Endothelial cell of umbilical vein (primary cell): ENCODE measurements around the gene SSBP3. TPM values are rescaled to one million over a fixed set of nuclear protein-coding genes. Genes with fewer than 3 reads are reported as not detected.

Source experiments
- BruUV-seq: library from RNA; stranded (reverse); fragments of 400-500 nt; replicated peaks from 2 replicates; lab custom pipeline; 2021; lab: Mats Ljungman, UMichigan
- CTCF ChIA-PET: fragments of 300-600, 350-600 bp; sonication (Branson Sonifier 250); formaldehyde crosslinking; loops from one replicate; lab custom pipeline; 2021; ENCODE audit warnings: antibody characterized with exemption, inconsistent platforms; lab: Charles Lee
- POLR2A ChIA-PET: fragments of 300-600, 350-600 bp; sonication (Branson Sonifier 250); formaldehyde crosslinking; loops from one replicate; lab custom pipeline; 2021; ENCODE audit warnings: antibody characterized with exemption, inconsistent platforms; lab: Charles Lee
- DNase-seq: peaks from one replicate; pipeline ENCODE4 v3.0.0-alpha.2; 2011; ENCODE audit warnings: low read depth, low spot score
- FAIRE-seq: peaks from 2 replicates; lab custom pipeline; 2011; peaks lifted over from hg19 to GRCh38; lab: Jason Lieb, UNC
- H2AFZ ChIP-seq: 2 replicates; pipeline ENCODE4 v1.6.0; 2012; ENCODE audit warnings: low read depth, low read length, control low read depth, inconsistent platforms
- H3K27ac ChIP-seq: 2 replicates; pipeline ENCODE4 v1.5.1; 2011; ENCODE audit warnings: low read depth, mild to moderate bottlenecking, control low read depth, low read length, moderate library complexity; ENCODE audit not compliant: insufficient read depth
- H3K27me3 ChIP-seq, 2 experiments: 2 replicates each; pipeline versions ENCODE4 v1.6.0 to v1.6.1; 2011; ENCODE audit warnings: low read length in 2 of 2, mixed read lengths in 1 of 2; ENCODE audit not compliant: control insufficient read depth in 2 of 2, insufficient read depth in 2 of 2
- H3K36me3 ChIP-seq, 2 experiments: 2 replicates in 1 of 2; 3 replicates in 1 of 2; pipeline ENCODE4 v1.5.1; 2011; ENCODE audit warnings: low read length in 2 of 2, mild to moderate bottlenecking in 1 of 2, moderate library complexity in 1 of 2; ENCODE audit not compliant: control insufficient read depth in 2 of 2, insufficient read depth in 2 of 2; ENCODE audit errors: extremely low read depth in 1 of 2
- H3K4me1 ChIP-seq: 3 replicates; pipeline ENCODE4 v1.5.1; 2011; ENCODE audit warnings: mild to moderate bottlenecking, low read length; ENCODE audit not compliant: control insufficient read depth, insufficient read depth; ENCODE audit errors: extremely low read depth
- H3K4me2 ChIP-seq: 2 replicates; pipeline ENCODE4 v1.6.1; 2011; ENCODE audit warnings: low read length, control low read depth, mixed read lengths; ENCODE audit not compliant: insufficient read depth
- H3K4me3 ChIP-seq, 3 experiments: fragments of 200-600 bp in 1 of 3; sonication (generic), shearing (Covaris generic) in 1 of 3; replicated peaks in 1 of 3; 2 replicates each; pipeline ENCODE4 v1.5.1; 2011 to 2016; ENCODE audit warnings: control low read depth in 3 of 3, low read length in 3 of 3, mild to moderate bottlenecking in 2 of 3, inconsistent platforms in 1 of 3, low read depth in 1 of 3, moderate library complexity in 1 of 3; ENCODE audit not compliant: insufficient read depth in 1 of 3
- H3K79me2 ChIP-seq: 2 replicates; pipeline ENCODE4 v1.6.0; 2012; ENCODE audit warnings: low read length, inconsistent platforms; ENCODE audit not compliant: control insufficient read depth, insufficient read depth
- H3K9ac ChIP-seq: replicated peaks from 2 replicates; pipeline ENCODE3; 2011; ENCODE audit warnings: low read length, control low read depth; ENCODE audit not compliant: insufficient read depth; ENCODE audit errors: extremely low read depth
- H3K9me1 ChIP-seq: replicated peaks from 3 replicates; pipeline ENCODE4 v1.6.0; 2011; ENCODE audit warnings: mild to moderate bottlenecking, low read length; ENCODE audit not compliant: control insufficient read depth, insufficient read depth; ENCODE audit errors: extremely low read depth
- H3K9me3 ChIP-seq: replicated peaks from 2 replicates; pipeline ENCODE4 v1.5.1; 2012; ENCODE audit warnings: low read length, inconsistent platforms; ENCODE audit not compliant: control insufficient read depth, insufficient read depth
- H4K20me1 ChIP-seq: replicated peaks from 2 replicates; pipeline ENCODE3; 2011; ENCODE audit warnings: mild to moderate bottlenecking, low read length; ENCODE audit not compliant: control insufficient read depth, insufficient read depth; ENCODE audit errors: extremely low read depth
- EZH2 ChIP-seq: IDR thresholded peaks from 2 replicates; pipeline ENCODE4 v1.6.1; 2012; ENCODE audit warnings: borderline replicate concordance, low read depth, mild to moderate bottlenecking, moderate library complexity, low read length, inconsistent platforms; ENCODE audit not compliant: severe bottlenecking
- FOS ChIP-seq: IDR thresholded peaks from 2 replicates; pipeline ENCODE4 v1.6.1; 2011; ENCODE audit warnings: mild to moderate bottlenecking, low read length, moderate library complexity, borderline replicate concordance; ENCODE audit not compliant: insufficient read depth
- GATA2 ChIP-seq: IDR thresholded peaks from 2 replicates; pipeline ENCODE4 v1.7.0; 2011; ENCODE audit warnings: low read depth, mild to moderate bottlenecking, moderate library complexity, mixed read lengths, low read length; ENCODE audit not compliant: insufficient read length, insufficient read depth
- JUN ChIP-seq: IDR thresholded peaks from 2 replicates; pipeline ENCODE4 v1.6.1; 2011; ENCODE audit warnings: borderline replicate concordance, low read depth; ENCODE audit not compliant: insufficient read length, insufficient read depth
- MYC ChIP-seq: IDR thresholded peaks from one replicate; pipeline ENCODE4 v1.6.1; 2011; ENCODE audit warnings: mild to moderate bottlenecking, low read depth, low read length
- POLR2A ChIP-seq: IDR thresholded peaks from 2 replicates; pipeline ENCODE4 v1.6.1; 2012; ENCODE audit warnings: low read depth, mild to moderate bottlenecking, control low read depth, low read length
- POLR2AphosphoS5 ChIP-seq: IDR thresholded peaks from 2 replicates; pipeline ENCODE4 v1.6.1; 2012; ENCODE audit warnings: low read depth, mild to moderate bottlenecking, control low read depth, low read length, moderate library complexity; ENCODE audit not compliant: insufficient read depth
- dilution Hi-C: fragments of 300-500 bp; cut with MboI; formaldehyde crosslinking; loops from one replicate; pipeline ENCODE4 v1.15.0; 2019; ENCODE audit warnings: low sequenced_read_pairs; ENCODE audit not compliant: extremely low pct_ligation_motif_present
- intact Hi-C: fragments of 100-400 bp; cut with micrococcal nuclease; formaldehyde crosslinking; loops from one replicate; pipeline ENCODE4 v1.10.0; 2022
- polyA plus RNA-seq, 4 experiments: library from polyadenylated mRNA; depleted of rRNA in 3 of 4; stranded (reverse) in 3 of 4; unstranded in 1 of 4; fragments of >200 nt; gene quantifications; 2 replicates each; pipeline versions ENCODE4 v1.2.1 to v1.2.3, GENCODE V29; 2011 to 2012; ENCODE audit warnings: missing spikeins in 1 of 4
- total RNA-seq: library from RNA; stranded (reverse); gene quantifications from 2 replicates; pipeline ENCODE4 v1.2.3, GENCODE V29; 2021
- TF ChIP-seq, protein P1 (sequence below): IDR thresholded peaks from 2 replicates; pipeline ENCODE4 v1.6.1; 2011; ENCODE audit not compliant: insufficient read depth, insufficient read length
- TF ChIP-seq, protein P2 (sequence below), 2 donors: IDR thresholded peaks; 1 replicate in 1 of 2; 2 replicates in 1 of 2; pipeline ENCODE4 v1.5.1; 2011; ENCODE audit warnings: low read length in 2 of 2, mild to moderate bottlenecking in 2 of 2, moderate library complexity in 2 of 2, control low read depth in 1 of 2, inconsistent platforms in 1 of 2, low read depth in 1 of 2; ENCODE audit not compliant: insufficient read depth in 1 of 2; ENCODE audit errors: extremely low read depth in 1 of 2

SSBP3 gene
- total and polyA plus RNA-seq, 2 donors (not counting 3 experiments of a cell fraction or from before 2014, with no cell fraction given), result 44.9 to 59.4 TPM

DNA sequence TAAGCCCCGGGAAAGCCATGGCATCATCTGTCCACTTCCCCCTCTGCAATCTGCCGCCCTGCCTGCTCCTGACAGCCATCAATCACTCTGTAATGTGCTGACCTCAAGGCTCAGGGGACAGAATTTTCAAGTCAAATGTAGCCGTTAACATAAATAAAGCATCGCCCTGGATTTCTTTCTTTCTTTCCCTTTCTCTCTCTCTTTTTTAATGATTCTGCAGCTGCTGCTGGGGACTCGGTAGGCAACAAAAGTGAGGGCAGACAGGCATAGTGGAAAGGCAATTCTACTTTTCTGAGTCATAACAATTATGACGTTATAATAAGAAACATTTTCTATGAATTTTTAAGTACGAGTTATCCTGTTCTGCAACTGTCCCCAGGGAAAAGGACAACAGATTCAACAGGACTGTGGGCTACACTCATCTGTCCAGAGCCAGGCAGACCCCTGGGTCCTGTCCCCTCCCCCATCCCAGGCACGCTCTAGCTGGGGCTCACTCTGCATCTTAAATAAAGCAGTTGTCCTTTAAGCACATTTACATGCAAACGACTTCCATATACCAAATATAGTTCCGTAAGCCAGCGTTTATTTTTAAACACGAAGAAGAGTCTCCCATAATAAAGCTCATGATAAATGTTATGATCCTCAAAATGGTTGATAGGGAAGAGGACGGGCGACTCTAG, 78.7 kb downstream of the SSBP3 start:
- H3K9me3 ChIP-seq, result no peaks in the 10 kb centered on the region
- BruUV-seq, result no TSS peak
- TF ChIP-seq GATA2 (no peak), POLR2A (no peak), FOS (no peak), JUN (no peak), EZH2 (no peak), POLR2AphosphoS5 (no peak), MYC (no peak)
- TF ChIP-seq, protein P1, sequence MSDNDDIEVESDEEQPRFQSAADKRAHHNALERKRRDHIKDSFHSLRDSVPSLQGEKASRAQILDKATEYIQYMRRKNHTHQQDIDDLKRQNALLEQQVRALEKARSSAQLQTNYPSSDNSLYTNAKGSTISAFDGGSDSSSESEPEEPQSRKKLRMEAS, result no peak
- TF ChIP-seq, protein P2, sequence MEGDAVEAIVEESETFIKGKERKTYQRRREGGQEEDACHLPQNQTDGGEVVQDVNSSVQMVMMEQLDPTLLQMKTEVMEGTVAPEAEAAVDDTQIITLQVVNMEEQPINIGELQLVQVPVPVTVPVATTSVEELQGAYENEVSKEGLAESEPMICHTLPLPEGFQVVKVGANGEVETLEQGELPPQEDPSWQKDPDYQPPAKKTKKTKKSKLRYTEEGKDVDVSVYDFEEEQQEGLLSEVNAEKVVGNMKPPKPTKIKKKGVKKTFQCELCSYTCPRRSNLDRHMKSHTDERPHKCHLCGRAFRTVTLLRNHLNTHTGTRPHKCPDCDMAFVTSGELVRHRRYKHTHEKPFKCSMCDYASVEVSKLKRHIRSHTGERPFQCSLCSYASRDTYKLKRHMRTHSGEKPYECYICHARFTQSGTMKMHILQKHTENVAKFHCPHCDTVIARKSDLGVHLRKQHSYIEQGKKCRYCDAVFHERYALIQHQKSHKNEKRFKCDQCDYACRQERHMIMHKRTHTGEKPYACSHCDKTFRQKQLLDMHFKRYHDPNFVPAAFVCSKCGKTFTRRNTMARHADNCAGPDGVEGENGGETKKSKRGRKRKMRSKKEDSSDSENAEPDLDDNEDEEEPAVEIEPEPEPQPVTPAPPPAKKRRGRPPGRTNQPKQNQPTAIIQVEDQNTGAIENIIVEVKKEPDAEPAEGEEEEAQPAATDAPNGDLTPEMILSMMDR (IDR thresholded peaks at IDR 0.05; ENCODE audit: extremely low read depth in 1 of 2, insufficient read depth in 1 of 2, low read depth in 1 of 2, low read length in 2 of 2), result no peak
- H4K20me1 ChIP-seq, result peaks cover 2% of the 10 kb centered on the region
- peak overlapping the region; percentile 27 for H3K27ac ChIP-seq
- H3K36me3 ChIP-seq, result no peaks in the 10 kb centered on the region
- ChIA-PET CTCF (interaction anchor here (0.5 to 3.4 kb wide), 2 partner anchors 8 to 14 kb away, joined by 3 to 15 read pairs; no protein-coding TSS in a partner anchor), POLR2A (no interaction called here)
- no peak overlapping the region for H2AFZ ChIP-seq
- dilution Hi-C loops, result no loop called here
- no peaks in the 10 kb centered on the region for H3K9me1 ChIP-seq
- peak overlapping the region; percentile 28 for H3K4me2 ChIP-seq
- DNase-seq, result peak; percentile 21
- H3K4me3 ChIP-seq, result no peak overlapping the region
- FAIRE-seq, result no peak
- H3K27me3 ChIP-seq, result no peaks in the 10 kb centered on the region
- no peak overlapping the region for H3K9ac ChIP-seq
- peaks cover 35% of the 10 kb centered on the region for H3K4me1 ChIP-seq
- intact Hi-C loops, result loop anchor here (1.0 kb wide), 1 partner anchor 8 kb away; no protein-coding TSS in a partner anchor
- H3K79me2 ChIP-seq, result peaks cover 66% of the 10 kb centered on the region
